HAP-1 (cell line): ENCODE data around the gene RAP1A.
"Not testable (repeated sequence)": the region's sequence is repeated elsewhere in the genome, so short reads cannot be mapped to it uniquely, and the experiment has no call there.

Experiments used
- DNase-seq, 2 experiments: peaks; one replicate each; pipeline ENCODE4 v3.0.0-alpha.2; 2016 to 2020; ENCODE audit warnings: low spot score in 2 of 2
- H3K27me3 ChIP-seq: fragments of 250-450 bp; sonication (Bioruptor Pico); 2 replicates; pipeline ENCODE4 v1.5.1; 2020; ENCODE audit warnings: low read depth, mild to moderate bottlenecking, moderate library complexity
- H3K36me3 ChIP-seq: fragments of 250-450 bp; sonication (Bioruptor Pico); replicated peaks from 2 replicates; pipeline ENCODE4 v1.5.1; 2020; ENCODE audit warnings: mild to moderate bottlenecking
- H3K4me1 ChIP-seq: fragments of 250-450 bp; sonication (Bioruptor Pico); 2 replicates; pipeline ENCODE4 v1.5.1; 2020; ENCODE audit warnings: mild to moderate bottlenecking
- H3K4me3 ChIP-seq: fragments of 250-450 bp; sonication (Bioruptor Pico); 2 replicates; pipeline ENCODE4 v1.5.1; 2020; ENCODE audit warnings: mild to moderate bottlenecking, moderate library complexity
- H3K9me3 ChIP-seq: fragments of 250-450 bp; sonication (Bioruptor Pico); 2 replicates; pipeline ENCODE4 v1.5.1; 2020; ENCODE audit warnings: mild to moderate bottlenecking, moderate library complexity
- in situ Hi-C: fragments of 300-500 bp; cut with MboI; formaldehyde crosslinking; loops from 3 replicates; pipeline ENCODE4 v1.14.3; 2020; ENCODE audit warnings: low sequenced_read_pairs, inconsistent platforms, mixed read lengths

Gene RAP1A

DNA sequence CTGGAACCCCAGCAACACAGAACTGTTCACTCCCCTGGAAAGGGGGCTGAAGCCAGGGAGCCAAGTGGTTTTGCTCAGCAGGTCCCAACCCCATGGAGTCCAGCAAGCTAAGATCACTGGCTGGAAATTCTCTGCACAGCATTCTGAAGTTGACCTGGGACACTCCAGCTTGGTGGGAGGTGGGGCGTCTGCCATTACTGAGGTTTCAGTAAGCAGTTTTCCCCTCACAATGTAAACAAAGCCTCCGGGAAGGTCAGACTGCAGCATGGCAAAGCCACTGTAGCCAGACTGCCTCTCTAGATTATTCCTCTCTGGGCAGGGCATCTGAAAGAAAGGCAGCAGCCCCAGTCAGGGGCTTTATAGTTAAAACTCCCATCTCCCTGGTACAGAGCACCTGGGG, 60.0 kb downstream of the RAP1A start:
- no peaks in the 10 kb centered on the region for H3K4me1 ChIP-seq
- in situ Hi-C loops = no loop called here
- H3K9me3 ChIP-seq = peaks cover 2% of the 10 kb centered on the region; the same call in 1 of the 2 replicates
- no peaks in the 10 kb centered on the region for H3K36me3 ChIP-seq
- no peaks in the 10 kb centered on the region for H3K27me3 ChIP-seq
- no peak overlapping the region for H3K4me3 ChIP-seq
- DNase-seq = no peak

DNA sequence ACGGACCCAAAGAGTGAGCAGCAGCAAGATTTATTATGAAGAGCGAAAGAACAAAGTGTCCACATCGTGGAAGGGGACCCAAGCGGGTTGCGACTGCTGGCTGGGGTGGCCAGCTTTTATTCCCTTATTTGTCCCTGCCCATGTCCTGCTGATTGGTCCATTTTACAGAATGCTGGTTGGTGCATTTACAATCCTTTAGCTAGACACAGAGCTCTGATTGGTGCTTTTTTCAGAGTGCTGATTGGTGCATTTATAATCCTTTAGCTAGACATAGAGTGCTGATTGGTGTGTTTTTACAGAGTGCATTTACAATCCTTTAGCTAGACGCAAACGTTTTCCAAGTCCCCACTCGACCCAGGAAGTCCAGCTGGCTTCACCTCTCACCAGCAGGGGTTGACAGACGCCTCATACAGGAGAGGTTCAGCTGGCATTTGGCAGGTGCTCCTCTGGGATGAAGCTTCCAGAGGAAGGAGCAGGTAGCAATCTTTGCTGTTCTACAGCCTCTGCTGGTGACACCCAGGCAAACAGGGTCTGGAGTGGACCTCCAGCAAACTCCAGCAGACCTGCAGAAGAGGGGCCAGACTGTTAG, 60.7 kb downstream of the RAP1A start:
- H3K4me1 ChIP-seq, in situ Hi-C loops, DNase-seq, H3K27me3 ChIP-seq, H3K36me3 ChIP-seq, H3K4me3 ChIP-seq, H3K9me3 ChIP-seq: not testable (repeated sequence)

DNA sequence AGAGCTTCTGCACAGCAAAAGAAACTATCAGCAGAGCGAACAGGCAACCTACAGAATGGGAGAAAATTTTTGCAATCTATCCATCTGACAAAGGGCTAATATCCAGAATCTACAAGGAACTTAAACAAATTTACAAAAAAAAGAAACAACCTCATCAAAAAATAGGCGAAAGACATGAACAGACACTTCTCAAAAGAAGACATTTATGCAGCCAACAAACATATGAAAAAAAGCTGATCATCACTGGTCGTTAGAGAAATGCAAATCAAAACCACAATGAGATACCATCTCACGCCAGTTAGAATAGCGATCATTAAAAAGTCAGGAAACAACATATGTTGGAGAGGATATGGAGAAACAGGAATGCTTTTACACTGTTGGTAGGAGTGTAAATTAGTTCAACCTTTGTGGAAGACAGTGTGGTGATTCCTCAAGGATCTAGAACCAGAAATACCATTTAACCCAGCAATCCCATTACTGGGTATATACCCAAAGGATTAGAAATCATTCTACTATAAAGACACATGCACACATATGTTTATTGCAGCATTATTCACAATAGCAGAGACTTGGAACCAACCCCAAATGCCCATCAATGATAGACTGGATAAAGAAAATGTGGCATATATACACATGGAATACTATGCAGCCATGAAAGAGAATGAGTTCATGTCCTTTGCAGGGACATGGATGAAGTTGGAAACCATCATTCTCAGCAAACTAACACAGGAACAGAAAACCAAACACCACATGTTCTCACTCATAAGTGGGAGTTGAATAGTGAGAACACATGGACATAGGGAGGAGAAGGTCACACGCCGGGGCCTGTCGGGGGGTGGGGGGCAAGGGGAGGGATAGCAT, 65.9 kb downstream of the RAP1A start:
- H3K36me3 ChIP-seq, H3K4me1 ChIP-seq, in situ Hi-C loops, H3K4me3 ChIP-seq, H3K9me3 ChIP-seq, H3K27me3 ChIP-seq, DNase-seq: not testable (repeated sequence)

DNA sequence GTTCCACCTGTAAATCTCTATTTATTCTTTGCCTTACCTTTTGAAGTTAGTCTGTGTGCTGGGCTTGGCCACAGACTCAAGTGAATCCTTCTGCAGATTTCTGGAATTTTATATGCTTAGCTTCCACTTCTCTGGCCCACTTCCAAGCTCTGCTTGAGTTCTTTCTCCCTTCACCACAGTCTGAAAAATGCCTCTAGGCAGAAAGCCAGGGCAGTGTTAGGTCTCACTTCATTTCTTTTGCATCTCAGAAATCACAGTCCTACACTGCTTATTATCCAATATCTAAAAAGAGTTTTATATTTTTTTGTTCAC, 70.7 kb downstream of the RAP1A start:
- Histone ChIP-seq H3K4me1 (no peaks in the 10 kb centered on the region), H3K36me3 (peaks cover 2% of the 10 kb centered on the region), H3K27me3 (no peaks in the 10 kb centered on the region), H3K4me3 (no peak overlapping the region), H3K9me3 (no peaks in the 10 kb centered on the region)
- in situ Hi-C loops = no loop called here
- peak in 1 of 2 experiments; percentile 48 for DNase-seq

DNA sequence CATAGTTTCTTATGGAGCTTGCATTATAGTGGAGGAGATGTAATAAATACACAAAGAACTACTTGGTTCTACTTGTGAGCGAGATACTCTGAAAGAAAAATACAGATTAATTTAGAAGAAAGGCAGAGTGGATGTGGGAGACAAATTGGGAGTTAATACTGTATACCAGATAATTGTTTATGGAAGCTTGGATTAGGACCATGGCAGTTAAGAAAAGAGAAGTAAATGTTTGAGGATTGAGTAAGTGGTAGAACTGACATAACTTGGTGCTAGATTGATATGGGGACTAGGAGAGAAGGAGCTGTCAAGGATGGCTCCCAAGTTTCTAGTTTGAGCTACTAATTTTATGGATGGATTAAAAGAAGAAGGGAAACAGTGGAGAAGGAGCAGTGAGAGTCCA, 72.3 kb downstream of the RAP1A start:
- H3K4me3 ChIP-seq = no peak overlapping the region
- no peaks in the 10 kb centered on the region for H3K27me3 ChIP-seq
- no peaks in the 10 kb centered on the region for H3K9me3 ChIP-seq
- peaks cover 7% of the 10 kb centered on the region for H3K36me3 ChIP-seq
- no peak for DNase-seq
- no peaks in the 10 kb centered on the region for H3K4me1 ChIP-seq
- in situ Hi-C loops = no loop called here

DNA sequence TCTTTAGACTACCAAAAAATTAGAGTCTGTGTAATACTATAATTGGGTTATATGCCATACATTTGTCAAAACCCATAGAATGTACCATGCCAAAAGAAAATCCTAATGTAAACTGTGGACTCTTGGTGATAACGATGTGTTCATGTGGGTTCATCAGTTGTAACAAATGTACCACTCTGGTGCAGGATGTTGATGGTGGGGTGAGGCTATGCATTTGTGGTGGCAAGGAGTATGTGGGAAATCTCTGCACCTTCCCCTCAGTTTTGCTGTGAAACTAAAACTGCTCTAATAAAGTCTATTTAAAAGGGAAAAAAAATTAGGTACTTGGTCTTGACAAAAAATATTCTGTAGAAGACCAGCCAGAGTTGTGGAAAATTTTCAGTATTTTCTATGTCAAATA, 76.2 kb downstream of the RAP1A start:
- Histone ChIP-seq H3K27me3 (no peaks in the 10 kb centered on the region), H3K9me3 (no peaks in the 10 kb centered on the region), H3K4me1 (no peaks in the 10 kb centered on the region), H3K36me3 (peaks cover 14% of the 10 kb centered on the region), H3K4me3 (no peak overlapping the region)
- in situ Hi-C loops = no loop called here
- no peak for DNase-seq

DNA sequence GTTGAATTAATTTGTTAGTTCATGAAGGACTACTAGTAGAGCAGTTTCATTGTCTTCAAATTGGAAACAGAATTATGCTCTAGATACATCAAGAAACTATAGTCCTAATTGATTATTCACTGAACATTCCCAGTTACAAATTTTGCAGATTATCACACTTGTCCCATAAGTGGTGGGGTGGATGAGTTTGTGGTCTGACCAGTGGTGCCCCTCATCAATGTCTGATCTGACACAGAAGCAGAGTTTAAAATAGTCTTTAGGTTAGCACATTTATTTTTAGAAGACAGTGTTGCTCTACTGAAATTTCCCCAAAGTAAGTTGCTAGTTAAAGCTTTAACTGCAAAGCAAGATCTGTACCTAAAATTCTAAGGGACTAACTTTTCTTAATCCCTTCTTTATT, 76.7 kb downstream of the RAP1A start:
- H3K9me3 ChIP-seq = no peaks in the 10 kb centered on the region
- H3K27me3 ChIP-seq = no peaks in the 10 kb centered on the region
- DNase-seq = no peak
- H3K4me1 ChIP-seq = no peaks in the 10 kb centered on the region
- in situ Hi-C loops = no loop called here
- H3K36me3 ChIP-seq = peaks cover 14% of the 10 kb centered on the region
- H3K4me3 ChIP-seq = no peak overlapping the region

DNA sequence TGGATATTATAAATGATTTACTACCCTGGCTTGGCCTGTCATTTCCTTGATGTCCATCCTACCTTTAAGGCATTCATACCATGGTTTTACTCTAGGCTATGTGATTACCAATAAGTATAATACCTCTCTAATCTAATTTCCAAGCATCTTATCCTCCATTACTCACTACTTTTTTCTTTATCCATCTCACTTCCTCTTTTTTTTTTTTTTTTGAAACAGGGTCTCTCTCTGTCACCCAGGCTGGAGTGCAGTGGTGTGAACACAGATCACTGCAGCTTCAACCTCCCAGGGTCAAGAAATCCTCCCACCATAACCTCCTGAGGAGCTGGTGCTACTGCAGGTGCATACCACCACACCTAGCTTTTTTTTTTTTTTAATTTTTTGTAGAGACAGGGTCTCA, 79.7 kb downstream of the RAP1A start:
- Histone ChIP-seq H3K4me1 (no peaks in the 10 kb centered on the region), H3K9me3 (no peaks in the 10 kb centered on the region), H3K36me3 (peaks cover 17% of the 10 kb centered on the region), H3K27me3 (no peaks in the 10 kb centered on the region), H3K4me3 (no peak overlapping the region)
- in situ Hi-C loops = no loop called here
- no peak for DNase-seq

DNA sequence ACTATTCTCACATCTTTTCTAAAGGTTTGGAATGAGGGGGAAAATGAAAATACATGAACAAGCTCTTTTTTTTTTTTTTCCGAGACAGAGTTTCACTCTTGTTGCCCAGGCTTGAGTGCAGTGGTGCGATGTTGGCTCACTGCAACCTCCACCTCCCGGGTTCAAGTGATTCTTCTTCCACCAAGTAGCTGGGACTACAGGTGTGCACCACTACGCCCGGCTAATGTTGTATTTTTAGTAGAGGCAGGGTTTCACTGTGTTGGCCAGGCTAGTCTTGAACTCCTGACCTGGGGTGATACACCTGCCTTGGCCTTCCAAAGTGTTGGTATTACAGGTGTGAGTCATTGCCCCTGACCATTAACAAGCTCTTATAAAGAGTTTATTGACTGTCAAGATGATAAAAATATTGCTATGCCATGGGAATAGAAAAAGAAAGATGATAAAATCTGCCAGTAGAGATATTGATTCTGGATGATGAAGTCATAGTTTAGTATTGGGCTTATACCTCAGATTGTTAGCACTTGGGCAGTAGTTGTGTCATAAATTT, 83.0 kb downstream of the RAP1A start:
- Histone ChIP-seq H3K36me3 (peaks cover 12% of the 10 kb centered on the region; the same call in 1 of the 2 replicates), H3K27me3 (no peaks in the 10 kb centered on the region), H3K9me3 (no peaks in the 10 kb centered on the region), H3K4me3 (no peak overlapping the region), H3K4me1 (peaks cover 4% of the 10 kb centered on the region)
- in situ Hi-C loops = no loop called here
- DNase-seq = no peak

DNA sequence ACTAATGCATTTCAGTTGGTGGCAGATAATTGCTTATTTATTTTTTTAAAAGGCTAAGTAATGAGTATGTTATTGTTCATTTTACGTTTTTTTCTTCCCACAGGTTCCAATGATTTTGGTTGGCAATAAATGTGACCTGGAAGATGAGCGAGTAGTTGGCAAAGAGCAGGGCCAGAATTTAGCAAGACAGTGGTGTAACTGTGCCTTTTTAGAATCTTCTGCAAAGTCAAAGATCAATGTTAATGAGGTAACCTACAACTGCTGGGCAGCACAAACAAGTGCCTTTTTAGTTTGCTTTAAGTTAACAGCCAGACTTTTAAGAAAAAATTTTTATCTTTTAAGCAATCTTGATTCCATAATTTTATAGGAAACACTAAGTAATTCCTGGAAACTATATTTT, 84.7 kb downstream of the RAP1A start:
- in situ Hi-C loops = no loop called here
- Histone ChIP-seq H3K4me3 (no peak overlapping the region), H3K9me3 (no peaks in the 10 kb centered on the region), H3K4me1 (peaks cover 11% of the 10 kb centered on the region), H3K36me3 (peaks cover 10% of the 10 kb centered on the region; the same call in 1 of the 2 replicates), H3K27me3 (no peaks in the 10 kb centered on the region)
- DNase-seq = no peak

DNA sequence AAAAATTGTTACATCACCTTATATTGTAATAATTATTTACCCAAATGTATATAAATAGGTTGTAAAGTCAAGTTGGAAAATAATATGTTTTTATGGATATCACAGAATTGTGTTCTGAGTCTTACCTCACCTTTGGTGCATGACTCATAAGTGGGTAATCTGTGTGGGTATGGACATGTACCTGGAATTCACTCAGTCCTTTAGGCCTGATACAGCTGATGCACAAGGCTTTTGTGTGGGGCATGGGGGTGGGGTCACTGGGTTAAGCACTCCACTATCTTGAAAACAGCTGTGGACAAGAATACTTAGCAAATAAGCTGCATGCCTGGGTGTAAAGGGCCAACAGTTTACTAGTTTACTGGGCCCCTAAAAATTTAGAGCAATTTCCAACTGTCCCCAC, 85.2 kb downstream of the RAP1A start:
- no peak for DNase-seq
- H3K4me1 ChIP-seq = peaks cover 11% of the 10 kb centered on the region
- no peaks in the 10 kb centered on the region for H3K9me3 ChIP-seq
- H3K4me3 ChIP-seq = no peak overlapping the region
- peaks cover 9% of the 10 kb centered on the region; the same call in 1 of the 2 replicates for H3K36me3 ChIP-seq
- H3K27me3 ChIP-seq = no peaks in the 10 kb centered on the region
- in situ Hi-C loops = no loop called here

DNA sequence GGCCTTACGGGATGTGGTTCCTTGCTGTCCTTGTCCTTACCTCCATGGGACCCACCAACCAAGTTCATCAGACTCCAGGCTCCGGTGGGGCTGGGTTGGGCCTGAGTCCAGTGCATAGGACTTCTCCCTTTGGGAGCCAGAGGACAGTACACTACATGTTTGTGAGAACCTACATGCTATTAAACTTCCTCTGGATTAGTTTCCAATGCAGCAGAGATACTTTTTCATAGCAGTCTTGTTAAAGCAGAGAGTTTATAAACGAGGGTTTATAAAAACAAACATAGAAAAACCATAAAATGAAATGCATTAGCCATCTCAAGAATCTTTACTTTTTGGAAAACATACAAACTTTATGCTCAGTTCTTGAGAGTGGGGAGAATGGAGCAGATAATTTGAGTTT, 86.3 kb downstream of the RAP1A start:
- peaks cover 5% of the 10 kb centered on the region; the same call in 1 of the 2 replicates for H3K36me3 ChIP-seq

DNA sequence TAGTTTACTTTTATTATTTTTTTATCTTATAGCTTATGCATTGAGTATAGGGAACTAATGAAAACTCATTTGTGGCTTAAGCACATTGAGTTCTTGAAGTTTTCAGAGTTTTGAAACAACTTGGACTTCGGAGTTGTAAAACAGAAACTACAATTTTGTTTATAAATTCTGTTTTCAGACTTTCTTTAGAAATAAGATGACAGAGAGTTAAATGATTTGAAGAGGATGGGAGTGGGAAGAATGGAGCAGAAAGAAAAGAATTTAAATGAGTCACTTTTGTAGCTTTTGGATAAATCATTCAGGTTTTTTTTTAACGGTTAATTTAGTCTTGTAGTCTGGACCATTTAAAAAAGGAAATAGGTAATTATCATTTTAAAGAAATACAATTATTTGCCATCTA, 87.3 kb downstream of the RAP1A start:
- Histone ChIP-seq H3K27me3 (no peaks in the 10 kb centered on the region), H3K4me3 (no peak overlapping the region), H3K36me3 (peaks cover 5% of the 10 kb centered on the region; the same call in 1 of the 2 replicates), H3K4me1 (peaks cover 11% of the 10 kb centered on the region), H3K9me3 (no peaks in the 10 kb centered on the region)
- in situ Hi-C loops = no loop called here
- DNase-seq = no peak

More for the DNA sequence above, 86.3 kb downstream of the RAP1A start:
- Histone ChIP-seq H3K9me3 (no peaks in the 10 kb centered on the region), H3K27me3 (no peaks in the 10 kb centered on the region), H3K4me3 (no peak overlapping the region), H3K4me1 (peaks cover 11% of the 10 kb centered on the region)
- in situ Hi-C loops = no loop called here
- DNase-seq = no peak

DNA sequence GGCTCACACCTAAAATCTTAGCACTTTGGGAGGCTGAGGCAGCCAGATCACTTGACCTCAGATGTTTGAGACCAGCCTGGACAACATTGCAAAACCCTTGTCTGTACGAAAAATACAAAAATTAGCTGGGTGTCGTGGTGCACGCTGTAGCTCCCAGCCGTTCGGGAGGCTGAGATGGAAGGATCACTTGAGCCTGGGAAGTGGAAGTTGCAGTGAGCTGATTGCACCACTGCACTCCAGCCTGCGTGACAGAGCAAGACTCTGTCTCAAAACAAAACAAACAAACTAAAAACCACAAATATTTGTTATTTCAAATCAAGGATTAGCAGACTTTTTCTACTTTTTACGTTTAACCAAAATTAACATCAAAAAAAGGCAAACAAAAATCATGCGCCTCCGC, 88.3 kb downstream of the RAP1A start:
- in situ Hi-C loops = no loop called here
- no peaks in the 10 kb centered on the region for H3K27me3 ChIP-seq
- H3K4me3 ChIP-seq = no peak overlapping the region
- peak; percentile 26 to 39 for DNase-seq
- H3K9me3 ChIP-seq = no peaks in the 10 kb centered on the region
- H3K36me3 ChIP-seq = peaks cover 4% of the 10 kb centered on the region; the same call in 1 of the 2 replicates
- peaks cover 11% of the 10 kb centered on the region for H3K4me1 ChIP-seq
